CD4-positive, CD25-positive, alpha-beta regulatory T cell (primary cell): ENCODE data around the gene ACSBG1. TPM values are rescaled to one million over a fixed set of nuclear protein-coding genes. Genes with fewer than 3 reads are reported as not detected.
"Not testable (repeated sequence)": the region's sequence is repeated elsewhere in the genome, so short reads cannot be mapped to it uniquely, and the experiment has no call there.

Experiments used
- ATAC-seq, 2 donors: fragments of 150-1000 bp; cut with Tn5 transposase; one replicate each; pipeline ENCODE4 v1.10.0; 2021; ENCODE audit warnings: low read depth in 2 of 2, moderate number of reproducible peaks in 2 of 2, moderate library complexity in 1 of 2
- DNase-seq, 3 donors: peaks; one replicate each; pipeline versions ENCODE4 v3.0.0 to v3.0.0-alpha.2; 2012 to 2022; ENCODE audit warnings: mixed read lengths in 1 of 3
- H3K27ac ChIP-seq: one replicate; pipeline ENCODE4 v1.7.0; 2013; ENCODE audit warnings: mild to moderate bottlenecking, low read length; ENCODE audit not compliant: insufficient read depth, poor library complexity, severe bottlenecking
- H3K27me3 ChIP-seq: one replicate; pipeline ENCODE4 v1.7.0; 2013; ENCODE audit warnings: low read length; ENCODE audit not compliant: control insufficient read depth, insufficient read depth
- H3K36me3 ChIP-seq: one replicate; pipeline ENCODE4 v1.7.0; 2013; ENCODE audit warnings: mild to moderate bottlenecking, low read length, moderate library complexity; ENCODE audit not compliant: control insufficient read depth, insufficient read depth
- H3K4me1 ChIP-seq: 2 replicates; pipeline ENCODE4 v1.7.0; 2013; ENCODE audit warnings: mild to moderate bottlenecking, low read length; ENCODE audit not compliant: insufficient read depth, control insufficient read depth, poor library complexity, severe bottlenecking
- H3K4me3 ChIP-seq: one replicate; pipeline ENCODE4 v1.7.0; 2013; ENCODE audit warnings: low read depth, mild to moderate bottlenecking, low read length, moderate library complexity
- H3K9me3 ChIP-seq, 2 experiments: 1 replicate in 1 of 2; 2 replicates in 1 of 2; pipeline ENCODE4 v1.7.0; 2013; ENCODE audit warnings: low read length in 2 of 2, mild to moderate bottlenecking in 1 of 2, moderate library complexity in 1 of 2; ENCODE audit not compliant: control insufficient read depth in 2 of 2
- H3K27ac Mint-ChIP-seq, 3 donors: one replicate each; pipeline ENCODE4 v1.8.0; 2020 to 2022; ENCODE audit warnings: mild to moderate bottlenecking in 3 of 3, mixed read lengths in 3 of 3, moderate library complexity in 2 of 3
- H3K27me3 Mint-ChIP-seq: one replicate; pipeline ENCODE4 v1.8.0; 2022; ENCODE audit warnings: mild to moderate bottlenecking, mixed read lengths
- H3K36me3 Mint-ChIP-seq: one replicate; pipeline ENCODE4 v1.8.0; 2020; ENCODE audit warnings: mixed read lengths
- H3K4me1 Mint-ChIP-seq, 4 donors: one replicate each; pipeline ENCODE4 v1.8.0; 2020 to 2022; ENCODE audit warnings: mixed read lengths in 4 of 4, mild to moderate bottlenecking in 1 of 4
- H3K4me3 Mint-ChIP-seq, 4 donors: one replicate each; pipeline ENCODE4 v1.8.0; 2020 to 2022; ENCODE audit warnings: mild to moderate bottlenecking in 4 of 4, mixed read lengths in 4 of 4, moderate library complexity in 3 of 4
- H3K9me3 Mint-ChIP-seq, 7 donors: one replicate each; pipeline ENCODE4 v1.8.0; 2020 to 2022; ENCODE audit warnings: mixed read lengths in 7 of 7, mild to moderate bottlenecking in 3 of 7, moderate library complexity in 2 of 7
- polyA plus RNA-seq, 4 donors: library from polyadenylated mRNA; unstranded; fragments of 300-500 nt; fragmentation: Illumina TruSeq; gene quantifications; one replicate each; pipeline ENCODE4 v1.2.3, GENCODE V29; 2021
- total RNA-seq: library from RNA; stranded (reverse); gene quantifications from one replicate; pipeline ENCODE4 v1.2.3, GENCODE V29; 2022

ACSBG1 gene
- total and polyA plus RNA-seq, 5 donors from 2014 or later: 0.06 to 0.25 TPM; not detected in 3

GRCh38 chr15:78247911-78248310 lies 13.5 kb upstream of the ACSBG1 start:
- DNase-seq (no peak), ATAC-seq (no peak)
- Mint-ChIP-seq H3K9me3 (no peaks in the 10 kb centered on the region), H3K27ac (no peak overlapping the region), H3K36me3 (no peaks in the 10 kb centered on the region), H3K4me3 (no peak overlapping the region), H3K4me1 (no peaks in the 10 kb centered on the region), H3K27me3 (peaks cover 18% of the 10 kb centered on the region)
- Histone ChIP-seq H3K27me3 (no peaks in the 10 kb centered on the region), H3K9me3 (no peaks in the 10 kb centered on the region), H3K4me1 (no peaks in the 10 kb centered on the region), H3K36me3 (no peaks in the 10 kb centered on the region), H3K27ac (no peak overlapping the region), H3K4me3 (no peak overlapping the region)

DNA sequence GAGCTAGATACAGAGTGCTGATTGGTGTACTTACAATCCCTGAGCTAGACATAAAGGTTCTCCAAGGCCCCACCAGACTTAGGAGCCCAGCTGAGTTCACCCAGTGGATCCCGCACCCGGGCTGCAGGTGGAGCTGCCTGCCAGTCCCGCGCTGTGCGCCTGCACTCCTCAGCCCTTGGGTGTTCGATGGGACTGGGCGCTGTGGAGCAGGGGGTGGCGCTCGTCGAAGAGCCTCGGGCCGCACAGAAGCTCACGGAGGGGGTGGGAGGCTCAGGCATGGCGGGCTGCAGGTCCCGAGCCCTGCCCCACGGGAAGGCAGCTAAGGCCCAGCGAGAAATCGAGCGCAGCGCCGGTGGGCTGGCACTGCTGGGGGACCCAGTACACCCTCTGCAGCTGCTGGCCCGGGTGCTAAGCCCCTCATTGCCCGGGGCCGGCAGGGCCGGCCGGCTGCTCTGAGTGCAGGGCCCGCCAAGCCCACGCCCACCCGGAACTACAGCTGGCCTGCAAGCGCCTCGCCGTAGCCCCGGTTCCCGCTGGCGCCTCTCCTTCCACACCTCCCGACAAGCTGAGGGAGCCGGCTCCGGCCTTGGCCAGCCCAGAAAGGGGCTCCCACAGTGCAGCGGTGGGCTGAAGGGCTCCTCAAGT lies 11.7 kb upstream of the ACSBG1 start:
- H3K9me3 ChIP-seq, H3K4me3 Mint-ChIP-seq, H3K27ac Mint-ChIP-seq, H3K36me3 Mint-ChIP-seq, DNase-seq, H3K4me1 Mint-ChIP-seq, ATAC-seq, H3K9me3 Mint-ChIP-seq, H3K27ac ChIP-seq, H3K27me3 ChIP-seq, H3K4me1 ChIP-seq, H3K4me3 ChIP-seq, H3K36me3 ChIP-seq: not testable (repeated sequence)
- H3K27me3 Mint-ChIP-seq: peaks cover 18% of the 10 kb centered on the region

GRCh38 chr15:78245392-78245791 lies 11.0 kb upstream of the ACSBG1 start:
- not testable (repeated sequence) for H3K27ac ChIP-seq, H3K36me3 Mint-ChIP-seq, H3K9me3 Mint-ChIP-seq, H3K4me3 Mint-ChIP-seq, H3K27ac Mint-ChIP-seq, H3K36me3 ChIP-seq, H3K4me1 Mint-ChIP-seq, H3K4me3 ChIP-seq, ATAC-seq, H3K27me3 ChIP-seq, H3K9me3 ChIP-seq, DNase-seq, H3K4me1 ChIP-seq
- peaks cover 22% of the 10 kb centered on the region for H3K27me3 Mint-ChIP-seq

GRCh38 chr15:78244893-78245292 lies 10.5 kb upstream of the ACSBG1 start:
- H3K27ac Mint-ChIP-seq: no peak overlapping the region
- DNase-seq (no peak), ATAC-seq (no peak)
- no peaks in the 10 kb centered on the region for H3K27me3 ChIP-seq
- no peaks in the 10 kb centered on the region for H3K36me3 ChIP-seq
- H3K9me3 Mint-ChIP-seq: no peaks in the 10 kb centered on the region
- H3K36me3 Mint-ChIP-seq: no peaks in the 10 kb centered on the region
- no peak overlapping the region for H3K4me3 ChIP-seq
- H3K4me3 Mint-ChIP-seq: no peak overlapping the region
- H3K27me3 Mint-ChIP-seq: peaks cover 18% of the 10 kb centered on the region
- no peaks in the 10 kb centered on the region for H3K4me1 ChIP-seq
- H3K9me3 ChIP-seq: no peaks in the 10 kb centered on the region
- H3K27ac ChIP-seq: no peak overlapping the region
- peaks cover 0 to 3% (median 0%) of the 10 kb centered on the region in 4 donors for H3K4me1 Mint-ChIP-seq

- DNase-seq (no peak), ATAC-seq (no peak)
- no peak overlapping the region for H3K27ac ChIP-seq
- H3K4me3 Mint-ChIP-seq: no peak overlapping the region
- H3K27me3 Mint-ChIP-seq: peaks cover 16% of the 10 kb centered on the region
- H3K36me3 ChIP-seq: no peaks in the 10 kb centered on the region
- H3K27ac Mint-ChIP-seq: no peak overlapping the region
- H3K27me3 ChIP-seq: no peaks in the 10 kb centered on the region
- H3K9me3 Mint-ChIP-seq: peaks cover 0 to under 1% (median 0%) of the 10 kb centered on the region in 7 donors
- no peaks in the 10 kb centered on the region for H3K9me3 ChIP-seq
- no peaks in the 10 kb centered on the region for H3K4me1 ChIP-seq
- no peaks in the 10 kb centered on the region for H3K36me3 Mint-ChIP-seq
- H3K4me3 ChIP-seq: no peak overlapping the region
- H3K4me1 Mint-ChIP-seq: peaks cover 0 to 3% (median 0%) of the 10 kb centered on the region in 4 donors
Measured at GRCh38 chr15:78244101-78244500, 9.7 kb upstream of the ACSBG1 start.

GRCh38 chr15:78243491-78243941 lies 9.2 kb upstream of the ACSBG1 start:
- H3K4me1 ChIP-seq: no peaks in the 10 kb centered on the region
- H3K36me3 ChIP-seq: no peaks in the 10 kb centered on the region

GRCh38 chr15:78243058-78243457 lies 8.7 kb upstream of the ACSBG1 start:
- H3K4me3 Mint-ChIP-seq: no peak overlapping the region

More at GRCh38 chr15:78243491-78243941, 9.2 kb upstream of the ACSBG1 start:
- H3K4me3 ChIP-seq: no peak overlapping the region
- H3K27ac ChIP-seq: no peak overlapping the region
- H3K27ac Mint-ChIP-seq: no peak overlapping the region
- peaks cover 0 to 3% (median 0%) of the 10 kb centered on the region in 4 donors for H3K4me1 Mint-ChIP-seq
- no peak overlapping the region for H3K4me3 Mint-ChIP-seq
- DNase-seq (no peak), ATAC-seq (no peak)
- peaks cover 0 to 1% (median 0%) of the 10 kb centered on the region in 7 donors for H3K9me3 Mint-ChIP-seq
- H3K27me3 Mint-ChIP-seq: peaks cover 12% of the 10 kb centered on the region
- H3K36me3 Mint-ChIP-seq: no peaks in the 10 kb centered on the region
- H3K27me3 ChIP-seq: no peaks in the 10 kb centered on the region
- no peaks in the 10 kb centered on the region for H3K9me3 ChIP-seq

GRCh38 chr15:78242128-78242527 lies 7.8 kb upstream of the ACSBG1 start:
- no peaks in the 10 kb centered on the region for H3K36me3 ChIP-seq
- no peaks in the 10 kb centered on the region for H3K36me3 Mint-ChIP-seq
- H3K27me3 ChIP-seq: no peaks in the 10 kb centered on the region
- H3K9me3 Mint-ChIP-seq: peaks cover 0 to 1% (median 0%) of the 10 kb centered on the region in 7 donors
- no peak overlapping the region for H3K27ac ChIP-seq
- H3K9me3 ChIP-seq: no peaks in the 10 kb centered on the region
- H3K27me3 Mint-ChIP-seq: peaks cover 8% of the 10 kb centered on the region
- no peak overlapping the region for H3K4me3 Mint-ChIP-seq
- no peaks in the 10 kb centered on the region for H3K4me1 ChIP-seq
- no peak overlapping the region for H3K4me3 ChIP-seq
- peaks cover 0 to 3% (median 0%) of the 10 kb centered on the region in 4 donors for H3K4me1 Mint-ChIP-seq
- ATAC-seq: no peak
- no peak overlapping the region for H3K27ac Mint-ChIP-seq
- peak in 1 of 3 donors; percentile 18 for DNase-seq

More at GRCh38 chr15:78243058-78243457, 8.7 kb upstream of the ACSBG1 start:
- Histone ChIP-seq H3K4me1 (no peaks in the 10 kb centered on the region), H3K27ac (no peak overlapping the region), H3K27me3 (no peaks in the 10 kb centered on the region), H3K9me3 (no peaks in the 10 kb centered on the region), H3K4me3 (no peak overlapping the region), H3K36me3 (no peaks in the 10 kb centered on the region)
- ATAC-seq (no peak), DNase-seq (no peak)
- Mint-ChIP-seq H3K27me3 (peaks cover 12% of the 10 kb centered on the region), H3K4me1 (peaks cover 0 to 3% (median 0%) of the 10 kb centered on the region in 4 donors), H3K27ac (no peak overlapping the region), H3K36me3 (no peaks in the 10 kb centered on the region), H3K9me3 (peaks cover 0 to 1% (median 0%) of the 10 kb centered on the region in 7 donors)
